ENCODE measurements around the gene BPTF.

DNA sequence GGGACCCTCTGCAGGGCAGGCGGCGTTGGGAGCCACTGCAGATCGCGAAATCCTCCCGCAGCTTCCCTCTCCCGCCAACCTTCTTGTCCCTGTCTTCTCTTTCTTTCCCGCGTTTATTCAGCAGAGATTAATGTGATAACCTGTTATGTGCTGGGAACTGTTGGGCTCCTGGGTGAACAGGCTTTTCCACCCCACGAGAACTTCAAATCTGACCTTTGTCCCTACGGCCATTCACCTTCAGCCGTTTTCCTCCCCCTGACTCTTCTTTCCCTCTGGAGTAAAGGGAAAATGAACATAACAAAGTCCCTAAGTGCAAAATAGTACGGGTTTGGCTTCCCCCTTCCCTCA is 195.1 kb downstream of the BPTF start:
- TF ChIP-seq, protein P1, sequence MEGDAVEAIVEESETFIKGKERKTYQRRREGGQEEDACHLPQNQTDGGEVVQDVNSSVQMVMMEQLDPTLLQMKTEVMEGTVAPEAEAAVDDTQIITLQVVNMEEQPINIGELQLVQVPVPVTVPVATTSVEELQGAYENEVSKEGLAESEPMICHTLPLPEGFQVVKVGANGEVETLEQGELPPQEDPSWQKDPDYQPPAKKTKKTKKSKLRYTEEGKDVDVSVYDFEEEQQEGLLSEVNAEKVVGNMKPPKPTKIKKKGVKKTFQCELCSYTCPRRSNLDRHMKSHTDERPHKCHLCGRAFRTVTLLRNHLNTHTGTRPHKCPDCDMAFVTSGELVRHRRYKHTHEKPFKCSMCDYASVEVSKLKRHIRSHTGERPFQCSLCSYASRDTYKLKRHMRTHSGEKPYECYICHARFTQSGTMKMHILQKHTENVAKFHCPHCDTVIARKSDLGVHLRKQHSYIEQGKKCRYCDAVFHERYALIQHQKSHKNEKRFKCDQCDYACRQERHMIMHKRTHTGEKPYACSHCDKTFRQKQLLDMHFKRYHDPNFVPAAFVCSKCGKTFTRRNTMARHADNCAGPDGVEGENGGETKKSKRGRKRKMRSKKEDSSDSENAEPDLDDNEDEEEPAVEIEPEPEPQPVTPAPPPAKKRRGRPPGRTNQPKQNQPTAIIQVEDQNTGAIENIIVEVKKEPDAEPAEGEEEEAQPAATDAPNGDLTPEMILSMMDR (IDR thresholded peaks at IDR 0.05), result no peak
- TF ChIP-seq ZFX (IDR thresholded peaks at IDR 0.05; ENCODE audit: borderline replicate concordance), result no peak

Measured in 22Rv1 (cell line).